Esophagus muscularis mucosa (tissue), 4 donors: ENCODE measurements around the gene SLITRK6. TPM values are rescaled to one million over a fixed set of nuclear protein-coding genes. Genes with fewer than 3 reads are reported as not detected.

ENCODE experiments used
- DNase-seq: peaks from one replicate; pipeline ENCODE4 v3.0.0-alpha.2; 2017; ENCODE audit errors: extremely low spot score
- H3K27ac ChIP-seq, 4 donors: fragments of 200-600 bp; sonication (generic); replicated peaks in 1 of 4; 1 replicate in 3 of 4; 2 replicates in 1 of 4; pipeline ENCODE4 v1.5.1; 2016 to 2019; ENCODE audit warnings: mild to moderate bottlenecking in 1 of 4
- H3K27me3 ChIP-seq, 4 donors: fragments of 200-600 bp; sonication (generic); one replicate each; pipeline versions ENCODE4 v1.5.1 to v1.6.0; 2016 to 2019
- H3K36me3 ChIP-seq, 4 donors: fragments of 200-600 bp; sonication (generic); one replicate each; pipeline ENCODE4 v1.5.1; 2016 to 2019
- H3K4me1 ChIP-seq, 4 donors: fragments of 200-600 bp; sonication (generic); one replicate each; pipeline ENCODE4 v1.5.1; 2016 to 2019
- H3K4me3 ChIP-seq, 4 donors: fragments of 200-600 bp; sonication (generic); 1 replicate in 2 of 4; 2 replicates in 2 of 4; pipeline ENCODE4 v1.5.1; 2016 to 2019; ENCODE audit warnings: mild to moderate bottlenecking in 4 of 4, moderate library complexity in 1 of 4
- H3K9me3 ChIP-seq, 4 donors: fragments of 200-600 bp; sonication (generic); 1 replicate in 3 of 4; 2 replicates in 1 of 4; pipeline ENCODE4 v1.5.1; 2016 to 2019
- EP300 ChIP-seq: sonication (generic); formaldehyde crosslinking; IDR thresholded peaks from one replicate; pipeline ENCODE4 v1.6.1; 2017; ENCODE audit warnings: antibody characterized with exemption
- POLR2A ChIP-seq: fragments of 450-650 bp; IDR thresholded peaks from one replicate; pipeline ENCODE4 v1.6.1; 2017; ENCODE audit warnings: antibody characterized with exemption, moderate library complexity, mild to moderate bottlenecking, low read depth
- POLR2AphosphoS5 ChIP-seq, 2 donors: sonication (generic); formaldehyde crosslinking; IDR thresholded peaks; one replicate each; pipeline ENCODE4 v1.6.1; 2017; ENCODE audit warnings: antibody characterized with exemption in 2 of 2
- WGBS: methylation state at CpG from one replicate; pipeline ENCODE4 v1.1.5; 2018; 5-methylcytosine and 5-hydroxymethylcytosine counted together
- intact Hi-C: fragments of 100-400 bp; cut with DNase I; formaldehyde crosslinking; loops from one replicate; pipeline ENCODE4 v1.15.1; 2023
- total RNA-seq, 4 donors: library from RNA; depleted of rRNA; stranded (reverse); fragments of >200 nt; gene quantifications; one replicate each; pipeline versions ENCODE4 v1.1.0 to v1.2.1, GENCODE V29; 2016
- TF ChIP-seq, protein P1 (sequence below), 3 experiments: fragments of 200-600 bp in 2 of 3; fragments of 450-650 bp in 1 of 3; sonication (generic) in 2 of 3; IDR thresholded peaks; one replicate each; pipeline ENCODE4 v1.5.1; 2017 to 2019; ENCODE audit warnings: antibody characterized with exemption in 3 of 3, mild to moderate bottlenecking in 2 of 3, moderate library complexity in 1 of 3

Gene SLITRK6, protein sequence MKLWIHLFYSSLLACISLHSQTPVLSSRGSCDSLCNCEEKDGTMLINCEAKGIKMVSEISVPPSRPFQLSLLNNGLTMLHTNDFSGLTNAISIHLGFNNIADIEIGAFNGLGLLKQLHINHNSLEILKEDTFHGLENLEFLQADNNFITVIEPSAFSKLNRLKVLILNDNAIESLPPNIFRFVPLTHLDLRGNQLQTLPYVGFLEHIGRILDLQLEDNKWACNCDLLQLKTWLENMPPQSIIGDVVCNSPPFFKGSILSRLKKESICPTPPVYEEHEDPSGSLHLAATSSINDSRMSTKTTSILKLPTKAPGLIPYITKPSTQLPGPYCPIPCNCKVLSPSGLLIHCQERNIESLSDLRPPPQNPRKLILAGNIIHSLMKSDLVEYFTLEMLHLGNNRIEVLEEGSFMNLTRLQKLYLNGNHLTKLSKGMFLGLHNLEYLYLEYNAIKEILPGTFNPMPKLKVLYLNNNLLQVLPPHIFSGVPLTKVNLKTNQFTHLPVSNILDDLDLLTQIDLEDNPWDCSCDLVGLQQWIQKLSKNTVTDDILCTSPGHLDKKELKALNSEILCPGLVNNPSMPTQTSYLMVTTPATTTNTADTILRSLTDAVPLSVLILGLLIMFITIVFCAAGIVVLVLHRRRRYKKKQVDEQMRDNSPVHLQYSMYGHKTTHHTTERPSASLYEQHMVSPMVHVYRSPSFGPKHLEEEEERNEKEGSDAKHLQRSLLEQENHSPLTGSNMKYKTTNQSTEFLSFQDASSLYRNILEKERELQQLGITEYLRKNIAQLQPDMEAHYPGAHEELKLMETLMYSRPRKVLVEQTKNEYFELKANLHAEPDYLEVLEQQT
- total RNA-seq = 1 to 10 TPM; 1.3 to 5.0 (median 3.3) TPM

DNA sequence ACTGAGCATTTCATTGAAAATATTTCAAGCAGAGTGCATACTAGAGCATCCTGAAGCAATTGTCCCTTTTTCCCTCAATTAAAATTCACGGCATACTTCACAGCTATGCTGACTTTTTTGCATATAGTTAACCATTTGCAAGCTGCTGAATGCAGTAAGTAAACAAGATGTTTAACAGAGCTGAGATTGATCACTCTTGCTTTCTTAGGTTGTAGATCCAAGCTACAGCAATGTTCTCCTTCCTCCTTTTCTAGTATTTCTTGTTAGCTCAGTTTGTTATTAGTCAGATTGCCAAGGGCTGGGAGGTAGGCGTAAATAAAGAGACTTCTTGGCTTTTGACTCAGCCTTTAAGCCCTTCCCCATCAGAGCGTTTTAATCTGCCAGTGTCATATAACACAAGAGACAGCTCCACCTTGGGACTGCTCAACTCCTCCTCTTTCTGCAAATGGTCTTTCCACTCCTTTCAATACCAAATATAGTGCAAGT lies at the start of gene SLITRK6:
Gene SLITRK6, minus strand, starts transcription at position 323 of the 486 bp plus-strand sequence. CDS start 2,911 bp downstream, outside the sequence.
- H3K36me3 ChIP-seq = no peaks in the 10 kb centered on the region
- no peaks in the 10 kb centered on the region for H3K27me3 ChIP-seq
- H3K4me1 ChIP-seq = no peaks in the 10 kb centered on the region
- DNase-seq = no peak
- WGBS = 23% methylated on average over 3 of the region's 3 CpGs
- H3K4me3 ChIP-seq = peak within 1 kb of the TSS; percentile 13 to 45 (median 32)
- H3K9me3 ChIP-seq = no peaks in the 10 kb centered on the region
- H3K27ac ChIP-seq = no peak within 1 kb of the TSS
- TF ChIP-seq POLR2AphosphoS5 (IDR thresholded peaks at IDR 0.05) (no peak), POLR2A (no peak), EP300 (no peak)
- TF ChIP-seq, protein P1, sequence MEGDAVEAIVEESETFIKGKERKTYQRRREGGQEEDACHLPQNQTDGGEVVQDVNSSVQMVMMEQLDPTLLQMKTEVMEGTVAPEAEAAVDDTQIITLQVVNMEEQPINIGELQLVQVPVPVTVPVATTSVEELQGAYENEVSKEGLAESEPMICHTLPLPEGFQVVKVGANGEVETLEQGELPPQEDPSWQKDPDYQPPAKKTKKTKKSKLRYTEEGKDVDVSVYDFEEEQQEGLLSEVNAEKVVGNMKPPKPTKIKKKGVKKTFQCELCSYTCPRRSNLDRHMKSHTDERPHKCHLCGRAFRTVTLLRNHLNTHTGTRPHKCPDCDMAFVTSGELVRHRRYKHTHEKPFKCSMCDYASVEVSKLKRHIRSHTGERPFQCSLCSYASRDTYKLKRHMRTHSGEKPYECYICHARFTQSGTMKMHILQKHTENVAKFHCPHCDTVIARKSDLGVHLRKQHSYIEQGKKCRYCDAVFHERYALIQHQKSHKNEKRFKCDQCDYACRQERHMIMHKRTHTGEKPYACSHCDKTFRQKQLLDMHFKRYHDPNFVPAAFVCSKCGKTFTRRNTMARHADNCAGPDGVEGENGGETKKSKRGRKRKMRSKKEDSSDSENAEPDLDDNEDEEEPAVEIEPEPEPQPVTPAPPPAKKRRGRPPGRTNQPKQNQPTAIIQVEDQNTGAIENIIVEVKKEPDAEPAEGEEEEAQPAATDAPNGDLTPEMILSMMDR (IDR thresholded peaks at IDR 0.05) = no peak
- intact Hi-C loops = no loop called here

DNA sequence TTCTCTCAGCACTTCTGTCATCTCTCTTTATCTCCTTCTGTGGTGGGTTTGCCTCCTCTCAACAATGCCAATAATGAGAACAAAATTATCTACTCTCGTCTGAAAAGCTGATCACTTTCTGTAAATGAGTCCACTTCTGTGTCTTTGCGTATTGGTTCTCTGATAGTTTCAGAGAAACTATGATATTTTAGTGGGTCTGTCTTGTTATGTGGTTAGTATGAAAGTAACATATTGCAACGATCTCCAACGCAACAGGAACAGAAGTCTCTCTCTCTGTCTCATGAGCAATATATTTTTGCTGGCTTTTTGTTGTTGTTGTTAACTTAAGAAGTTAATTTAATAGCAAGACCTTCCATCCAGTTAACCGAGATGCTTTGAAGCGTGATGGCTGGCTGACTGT lies 47.8 kb upstream of the SLITRK6 start:
- Histone ChIP-seq H3K27ac (no peak overlapping the region), H3K36me3 (no peaks in the 10 kb centered on the region), H3K4me1 (no peaks in the 10 kb centered on the region), H3K27me3 (no peaks in the 10 kb centered on the region), H3K9me3 (peaks cover 0 to 11% (median 0%) of the 10 kb centered on the region in 4 donors), H3K4me3 (no peak overlapping the region)
- 91% methylated on average over 6 of the region's 6 CpGs for WGBS
- intact Hi-C loops = no loop called here
- TF ChIP-seq, protein P1 (IDR thresholded peaks at IDR 0.05) = no peak
- TF ChIP-seq POLR2AphosphoS5 (IDR thresholded peaks at IDR 0.05) (no peak), POLR2A (no peak), EP300 (no peak)
- no peak for DNase-seq

DNA sequence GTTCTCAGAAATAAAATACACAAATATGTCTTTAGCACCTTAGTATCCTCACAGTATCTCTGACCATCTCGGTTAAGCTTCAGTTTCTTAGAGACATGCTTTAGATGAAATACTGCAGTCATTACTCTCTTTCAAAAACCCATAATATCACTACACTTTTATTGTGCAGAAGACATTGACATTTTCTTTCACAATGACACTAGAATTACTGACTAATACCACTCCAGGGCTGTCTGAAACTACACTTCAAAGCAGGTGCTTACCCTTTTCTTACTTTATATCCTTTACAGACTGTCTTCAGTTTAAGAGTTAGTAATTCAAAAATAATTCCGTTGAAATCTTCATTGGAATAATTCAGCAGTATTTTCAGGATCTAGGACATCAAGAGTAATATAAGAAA lies 42.2 kb upstream of the SLITRK6 start:
- Histone ChIP-seq H3K27me3 (no peaks in the 10 kb centered on the region), H3K4me1 (no peaks in the 10 kb centered on the region), H3K4me3 (no peak overlapping the region), H3K9me3 (no peaks in the 10 kb centered on the region), H3K36me3 (no peaks in the 10 kb centered on the region), H3K27ac (no peak overlapping the region)
- intact Hi-C loops = no loop called here
- DNase-seq = no peak
- 58% methylated on average over 2 of the region's 2 CpGs for WGBS
- TF ChIP-seq EP300 = no peak
- TF ChIP-seq, protein P1 (IDR thresholded peaks at IDR 0.05) = no peak

DNA sequence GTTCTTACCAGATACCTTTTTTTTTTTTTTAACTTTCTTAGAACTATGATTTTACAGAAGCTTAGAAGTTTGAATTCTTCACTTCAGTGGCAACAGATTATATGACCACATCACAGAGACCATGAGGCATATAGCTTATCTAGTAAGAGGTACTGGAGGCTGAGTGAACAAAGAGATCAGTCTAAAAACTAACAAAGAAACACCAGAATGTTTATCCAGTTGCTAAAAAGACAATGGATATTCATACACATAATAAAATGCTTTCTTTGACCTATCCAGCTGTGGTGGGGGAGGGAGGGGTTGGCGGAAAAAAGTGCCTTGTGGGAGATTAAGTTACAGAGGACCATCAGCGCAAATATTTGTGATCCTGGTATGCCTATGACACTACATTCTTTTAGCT lies 34.7 kb upstream of the SLITRK6 start:
- Histone ChIP-seq H3K4me1 (no peaks in the 10 kb centered on the region), H3K27ac (no peak overlapping the region), H3K36me3 (no peaks in the 10 kb centered on the region), H3K4me3 (no peak overlapping the region), H3K27me3 (no peaks in the 10 kb centered on the region), H3K9me3 (no peaks in the 10 kb centered on the region)
- 98% methylated on average over 2 of the region's 2 CpGs for WGBS
- intact Hi-C loops = no loop called here
- TF ChIP-seq POLR2A = no peak
- TF ChIP-seq EP300 = no peak
- TF ChIP-seq POLR2AphosphoS5 (IDR thresholded peaks at IDR 0.05) = no peak
- TF ChIP-seq, protein P1 (IDR thresholded peaks at IDR 0.05) = no peak
- DNase-seq = no peak
